GDM1 (cell line): ENCODE data around the gene ZNF646.

Experiments used
- DNase-seq: peaks from one replicate; lab custom pipeline; 2025; lab: John Stamatoyannopoulos, UW

The ZNF646 gene

GRCh38 chr16:31108035-31108793, 34.0 kb downstream of the ZNF646 start, which contains the start of gene BCKDK:
TSS of gene BCKDK (plus strand) at chr16:31108386. CDS start at chr16:31109224, 838 bp downstream.
- DNase-seq = peak; percentile 73

GRCh38 chr16:31108794-31109558, 34.8 kb downstream of the ZNF646 start:
- no peak for DNase-seq

DNA sequence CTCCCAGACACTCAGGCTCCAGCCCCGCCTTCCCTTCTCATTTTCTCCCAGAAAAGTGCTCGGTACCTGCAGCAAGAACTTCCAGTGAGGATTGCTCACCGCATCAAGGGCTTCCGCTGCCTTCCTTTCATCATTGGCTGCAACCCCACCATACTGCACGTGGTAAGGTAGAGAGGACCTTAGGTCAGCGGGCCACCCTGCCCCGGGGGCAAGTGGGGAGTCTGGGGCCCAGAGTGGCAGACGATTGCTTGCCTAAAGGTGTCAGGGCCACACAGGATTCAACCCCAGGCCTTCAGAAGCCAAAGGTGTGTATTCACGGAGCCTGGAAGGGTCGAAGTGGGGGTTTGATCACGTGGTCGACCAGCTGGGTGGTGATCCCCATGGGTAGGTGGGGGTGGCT, 35.4 kb downstream of the ZNF646 start:
- no peak for DNase-seq

GRCh38 chr16:31110106-31111034, 36.1 kb downstream of the ZNF646 start:
- DNase-seq = no peak

DNA sequence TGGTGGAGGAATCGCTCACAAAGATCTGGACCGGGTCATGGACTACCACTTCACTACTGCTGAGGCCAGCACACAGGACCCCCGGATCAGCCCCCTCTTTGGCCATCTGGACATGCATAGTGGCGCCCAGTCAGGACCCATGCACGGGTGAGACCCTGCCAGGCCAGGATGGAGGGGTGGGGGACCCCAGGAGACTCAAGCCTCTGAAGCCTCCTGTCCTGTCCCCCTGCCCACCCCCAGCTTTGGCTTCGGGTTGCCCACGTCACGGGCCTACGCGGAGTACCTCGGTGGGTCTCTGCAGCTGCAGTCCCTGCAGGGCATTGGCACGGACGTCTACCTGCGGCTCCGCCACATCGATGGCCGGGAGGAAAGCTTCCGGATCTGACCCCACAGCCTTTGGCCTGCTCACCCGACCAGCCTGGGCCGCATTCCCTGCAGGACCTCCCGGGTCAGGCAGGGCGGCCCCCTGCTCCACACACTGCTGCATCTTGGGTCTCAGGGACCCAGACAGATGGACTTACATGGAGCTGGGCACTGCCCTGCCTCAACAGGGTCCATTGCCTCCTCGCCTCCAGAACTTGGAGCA, 37.8 kb downstream of the ZNF646 start:
- no peak for DNase-seq

DNA sequence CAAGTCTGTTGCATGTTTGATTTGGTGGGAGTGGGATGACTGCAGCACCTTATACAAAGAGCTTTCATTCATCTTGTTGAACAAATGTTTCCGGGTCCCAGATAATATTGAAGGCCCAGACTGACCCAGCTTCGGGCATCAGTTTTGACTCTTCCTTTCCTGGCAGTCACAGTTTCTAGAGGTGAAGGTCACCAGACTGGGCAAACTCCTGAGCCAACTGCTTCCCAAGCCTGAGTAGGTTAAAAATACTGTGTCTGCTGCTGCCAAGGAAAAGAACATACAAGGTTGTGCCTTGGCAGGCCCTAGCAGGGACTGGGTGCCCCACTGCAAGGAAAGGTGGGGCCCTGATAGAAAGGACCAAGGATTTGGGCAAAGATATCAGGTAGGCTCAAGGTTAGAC, 38.5 kb downstream of the ZNF646 start:
- no peak for DNase-seq

- DNase-seq = peak; percentile 87
Observed at GRCh38 chr16:31113121-31114120, 39.2 kb downstream of the ZNF646 start.

DNA sequence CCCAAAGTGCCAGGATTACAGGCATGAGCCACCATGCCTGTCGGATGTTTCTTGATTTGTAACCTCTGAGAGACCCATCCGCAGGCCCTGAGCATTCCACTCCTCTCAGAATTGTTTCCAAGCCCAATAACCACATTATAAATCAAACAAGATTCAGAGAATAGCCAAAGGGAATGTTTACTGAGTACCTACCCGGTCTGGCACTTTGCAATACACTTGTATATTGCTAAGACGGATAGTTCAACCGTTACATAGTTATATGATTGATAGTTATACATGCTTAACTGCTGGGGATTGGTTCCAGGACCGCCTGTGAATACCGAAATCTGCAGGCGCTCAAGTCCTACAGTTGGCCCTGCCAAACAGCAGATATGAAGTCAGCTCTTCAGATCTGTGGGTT, 40.2 kb downstream of the ZNF646 start:
- no peak for DNase-seq

GRCh38 chr16:31117384-31118222, 43.4 kb downstream of the ZNF646 start, which contains the start of gene KAT8:
TSS of gene KAT8 (plus strand) at chr16:31117664. CDS start at chr16:31117682, 18 bp downstream.
- DNase-seq = peak; percentile 96

DNA sequence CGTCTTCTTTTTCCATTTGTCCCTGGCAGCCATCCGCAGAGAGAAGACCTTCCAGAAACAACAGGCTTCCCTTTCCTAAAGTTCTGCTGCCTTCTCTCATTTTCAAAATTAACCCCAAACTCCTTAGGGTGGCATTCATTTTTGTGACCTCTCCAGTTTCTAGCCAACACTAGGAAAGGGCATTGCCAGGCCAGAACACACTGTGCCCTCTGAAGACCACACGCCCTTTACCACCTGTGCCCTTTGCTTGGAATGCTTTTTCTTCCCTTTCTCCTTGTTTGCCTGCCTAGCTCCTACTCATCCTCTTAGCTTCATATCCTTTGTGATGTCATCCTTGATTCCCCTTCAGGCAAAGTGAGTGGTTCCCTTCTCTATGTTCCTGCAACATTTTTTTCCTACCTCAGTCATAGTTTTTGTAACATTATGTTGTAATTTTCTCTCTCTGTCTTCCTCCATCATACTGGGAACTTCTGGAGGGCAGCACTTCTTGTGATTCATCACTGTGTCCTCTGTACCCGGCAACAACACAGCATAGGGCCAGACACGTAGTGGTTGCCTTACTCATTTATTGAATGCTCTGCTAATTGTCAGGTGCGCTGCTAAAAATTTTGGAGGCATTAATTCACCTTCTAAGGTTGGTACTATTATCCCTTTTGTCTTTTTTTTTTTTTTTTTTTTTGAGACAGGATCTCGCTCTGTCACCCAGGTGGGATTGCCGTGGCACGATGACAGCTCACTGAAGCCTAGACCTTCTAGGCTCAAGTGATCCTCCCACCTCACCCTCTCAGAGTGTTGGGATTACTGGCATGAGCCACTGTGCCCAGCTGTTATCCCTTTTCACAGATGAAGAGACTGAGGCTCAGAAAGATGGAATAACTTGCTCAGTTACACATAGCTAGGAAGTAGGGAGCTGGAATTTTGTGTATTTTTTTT, 44.3 kb downstream of the ZNF646 start:
- DNase-seq = no peak

DNA sequence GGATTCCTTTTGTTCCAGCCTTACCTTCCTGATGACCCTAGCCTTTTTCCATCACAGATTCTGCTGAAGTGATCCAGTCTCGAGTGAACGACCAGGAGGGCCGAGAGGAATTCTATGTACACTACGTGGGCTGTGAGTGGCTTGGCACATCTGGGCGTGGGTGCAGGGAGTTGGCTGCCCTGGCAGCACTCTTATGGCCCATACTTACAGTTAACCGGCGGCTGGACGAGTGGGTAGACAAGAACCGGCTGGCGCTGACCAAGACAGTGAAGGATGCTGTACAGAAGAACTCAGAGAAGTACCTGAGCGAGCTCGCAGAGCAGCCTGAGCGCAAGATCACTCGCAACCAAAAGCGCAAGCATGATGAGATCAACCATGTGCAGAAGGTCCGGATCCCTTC, 45.9 kb downstream of the ZNF646 start:
- no peak for DNase-seq

DNA sequence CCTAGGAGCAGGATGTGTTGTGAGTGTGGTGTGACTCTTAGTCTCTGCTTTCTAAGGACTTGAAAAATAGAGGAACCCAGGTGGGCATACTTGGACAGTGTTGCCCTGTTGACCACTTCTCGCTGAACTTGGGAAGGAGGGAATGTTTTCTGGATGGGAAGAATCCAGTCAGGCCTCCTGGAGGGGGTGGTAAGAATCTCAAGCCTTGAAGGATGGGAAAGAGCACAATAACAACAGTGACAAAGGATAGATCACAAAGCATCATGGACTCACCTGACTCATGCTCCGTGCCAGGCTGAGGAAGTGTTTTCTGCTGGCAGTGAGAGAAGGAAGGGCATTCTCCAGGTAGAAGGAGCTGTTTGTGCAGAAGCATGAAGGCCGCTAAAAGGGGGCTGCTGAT, 51.6 kb downstream of the ZNF646 start:
- DNase-seq = no peak

DNA sequence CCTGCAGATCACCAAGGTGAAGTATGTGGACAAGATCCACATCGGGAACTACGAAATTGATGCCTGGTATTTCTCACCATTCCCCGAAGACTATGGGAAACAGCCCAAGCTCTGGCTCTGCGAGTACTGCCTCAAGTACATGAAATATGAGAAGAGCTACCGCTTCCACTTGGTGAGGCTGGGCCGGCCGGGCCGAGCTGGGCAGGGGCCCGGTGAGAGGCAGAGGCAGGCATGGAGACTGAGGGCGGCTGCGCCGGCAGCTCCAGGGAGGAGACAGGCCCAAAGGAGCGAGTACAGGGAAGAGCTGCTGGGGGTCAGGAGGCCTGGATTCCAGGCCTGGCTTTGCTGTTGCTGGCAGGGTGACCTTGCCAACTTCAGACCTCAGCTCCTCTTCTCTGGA, 53.0 kb downstream of the ZNF646 start:
- DNase-seq = no peak

DNA sequence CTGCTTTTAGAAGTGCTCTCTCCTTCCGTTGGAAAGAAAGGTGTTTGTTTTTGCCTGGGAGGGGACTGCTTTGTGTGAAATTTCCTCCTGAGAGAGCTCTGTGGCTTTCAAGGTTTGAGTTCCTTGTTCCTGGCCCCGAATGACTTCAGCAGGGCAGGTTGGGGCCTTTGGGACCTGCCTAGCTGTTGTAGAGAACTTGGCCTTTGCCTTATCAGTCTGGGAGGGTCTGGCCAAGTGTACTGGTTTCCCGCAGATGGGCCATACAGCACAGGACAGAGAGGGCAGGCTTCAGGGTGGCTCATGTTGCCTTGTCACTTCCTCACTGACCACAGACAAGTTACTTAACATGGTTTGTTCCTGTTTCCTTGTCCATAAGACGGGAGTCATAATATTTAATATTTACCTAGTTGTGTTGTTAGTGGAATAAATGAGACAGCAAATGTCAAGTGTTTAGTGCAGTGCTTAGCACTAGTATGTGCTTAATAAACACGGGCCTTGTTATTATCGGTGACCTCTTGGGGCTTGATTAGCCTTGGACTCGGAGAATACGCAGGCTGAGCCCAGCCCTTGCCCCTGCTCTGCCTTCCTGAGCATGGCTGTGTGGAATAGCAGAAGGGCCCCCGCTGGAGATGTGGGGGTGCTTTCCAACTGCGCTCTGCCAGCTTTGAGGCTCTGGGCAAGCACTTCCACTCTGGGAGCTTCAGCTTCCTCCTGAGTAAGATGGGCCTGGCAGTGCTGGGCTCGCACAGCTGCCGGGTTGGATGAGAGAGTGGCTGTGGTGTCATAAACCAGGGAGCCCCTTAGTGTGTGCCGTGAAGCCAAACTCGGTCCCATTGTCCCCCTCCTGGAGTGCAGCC, 54.7 kb downstream of the ZNF646 start:
- peak; percentile 81 for DNase-seq

DNA sequence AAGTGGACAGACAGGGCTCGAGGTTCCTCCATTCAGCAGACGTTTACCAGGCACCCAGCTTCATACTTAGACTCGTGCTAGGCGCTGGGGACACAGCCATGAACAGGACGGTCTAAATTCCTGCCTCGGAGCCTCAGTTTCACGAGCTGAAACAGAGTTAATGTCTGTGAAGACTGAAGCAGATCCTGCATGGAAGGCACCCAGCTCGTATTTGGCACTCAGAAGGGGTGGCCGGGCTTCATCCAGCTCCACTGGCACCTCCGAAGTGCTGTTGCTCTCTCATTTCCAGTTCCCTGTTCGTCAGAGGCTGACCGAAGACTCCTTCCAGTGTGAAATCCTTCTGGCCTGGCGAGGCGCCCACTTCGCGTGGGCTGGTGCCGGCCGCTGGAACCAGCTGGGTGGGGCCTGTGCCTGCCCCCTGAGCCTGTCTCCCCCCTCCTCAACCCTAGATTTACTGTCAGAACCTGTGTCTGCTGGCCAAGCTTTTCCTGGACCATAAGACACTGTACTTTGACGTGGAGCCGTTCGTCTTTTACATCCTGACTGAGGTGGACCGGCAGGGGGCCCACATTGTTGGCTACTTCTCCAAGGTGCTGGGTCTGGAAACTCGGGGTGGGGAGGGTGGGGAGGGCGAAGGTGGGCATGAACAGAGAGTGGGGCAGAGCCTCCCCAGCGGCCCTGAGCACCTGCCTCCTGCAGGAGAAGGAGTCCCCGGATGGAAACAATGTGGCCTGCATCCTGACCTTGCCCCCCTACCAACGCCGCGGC, 55.5 kb downstream of the ZNF646 start:
- DNase-seq = no peak

DNA sequence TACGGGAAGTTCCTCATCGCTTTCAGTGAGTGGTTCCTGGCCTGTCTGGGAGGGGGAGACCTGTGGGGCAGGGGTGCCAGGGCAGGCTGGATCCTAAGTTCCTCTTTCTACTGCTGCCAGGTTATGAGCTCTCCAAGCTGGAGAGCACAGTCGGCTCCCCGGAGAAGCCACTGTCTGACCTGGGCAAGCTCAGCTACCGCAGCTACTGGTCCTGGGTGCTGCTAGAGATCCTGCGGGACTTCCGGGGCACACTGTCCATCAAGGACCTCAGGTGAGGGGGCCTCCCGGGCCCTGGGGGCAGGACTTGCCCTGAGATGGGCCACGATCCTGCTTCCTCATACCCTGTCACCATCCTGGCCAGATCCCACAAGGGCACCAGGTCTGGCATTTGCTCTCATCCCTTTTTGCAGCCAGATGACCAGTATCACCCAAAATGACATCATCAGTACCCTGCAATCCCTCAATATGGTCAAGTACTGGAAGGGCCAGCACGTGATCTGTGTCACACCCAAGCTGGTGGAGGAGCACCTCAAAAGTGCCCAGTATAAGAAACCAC, 56.2 kb downstream of the ZNF646 start:
- peak; percentile 61 for DNase-seq
